ENCODE results near the gene CAMKK2.
A peak's percentile ranks its signal among the peaks of the same experiment; 100 is the strongest.

CAMKK2 gene

GRCh38 chr12:121217761-121218160, 78.7 kb downstream of the CAMKK2 start:
- no peak for TF ChIP-seq CTCF (IDR thresholded peaks at IDR 0.05; ENCODE audit: insufficient read depth, low read depth, low read length, missing control alignments)
- no peak for DNase-seq (ENCODE audit: low read depth)
- no peak overlapping the region for H3K4me3 ChIP-seq (ENCODE audit: low read length)

GRCh38 chr12:121217063-121217462, 79.4 kb downstream of the CAMKK2 start:
- H3K4me3 ChIP-seq (ENCODE audit: low read length), result no peak overlapping the region
- no peak for TF ChIP-seq CTCF (IDR thresholded peaks at IDR 0.05; ENCODE audit: insufficient read depth, low read depth, low read length, missing control alignments)
- no peak for DNase-seq (ENCODE audit: low read depth)

- no peak for TF ChIP-seq CTCF (IDR thresholded peaks at IDR 0.05; ENCODE audit: insufficient read depth, low read depth, low read length, missing control alignments)
- DNase-seq (ENCODE audit: low read depth), result no peak
- no peak overlapping the region for H3K4me3 ChIP-seq (ENCODE audit: low read length)
These were observed 80.4 kb downstream of the CAMKK2 start for GRCh38 chr12:121216102-121216501.

GRCh38 chr12:121214855-121215745, 81.4 kb downstream of the CAMKK2 start:
- no peak overlapping the region for H3K4me3 ChIP-seq (ENCODE audit: low read length)
- peak; percentile 92 for DNase-seq (ENCODE audit: low read depth)
- no peak for TF ChIP-seq CTCF (IDR thresholded peaks at IDR 0.05; ENCODE audit: insufficient read depth, low read depth, low read length, missing control alignments)

GRCh38 chr12:121214166-121214777, 82.2 kb downstream of the CAMKK2 start:
- H3K4me3 ChIP-seq (ENCODE audit: low read length), result no peak overlapping the region
- TF ChIP-seq CTCF (IDR thresholded peaks at IDR 0.05; ENCODE audit: insufficient read depth, low read depth, low read length, missing control alignments), result no peak
- peak; percentile 83 for DNase-seq (ENCODE audit: low read depth)

GRCh38 chr12:121212875-121213274, 83.6 kb downstream of the CAMKK2 start:
- H3K4me3 ChIP-seq (ENCODE audit: low read length), result no peak overlapping the region
- DNase-seq (ENCODE audit: low read depth), result no peak
- no peak for TF ChIP-seq CTCF (IDR thresholded peaks at IDR 0.05; ENCODE audit: insufficient read depth, low read depth, low read length, missing control alignments)
